Ectodermal cell (in vitro differentiated cells): Measurements from ENCODE around the gene CTNNA3.

ENCODE experiments used
- H3K27ac ChIP-seq: 2 replicates; pipeline ENCODE4 v1.7.0; 2013; ENCODE audit warnings: mild to moderate bottlenecking, low read depth, low read length; ENCODE audit not compliant: insufficient read depth, poor library complexity, severe bottlenecking
- H3K27me3 ChIP-seq: 2 replicates; pipeline ENCODE4 v1.7.0; 2013; ENCODE audit warnings: mild to moderate bottlenecking, low read length; ENCODE audit not compliant: insufficient read depth, control insufficient read depth, poor library complexity, severe bottlenecking
- H3K36me3 ChIP-seq: one replicate; pipeline ENCODE4 v1.7.0; 2013; ENCODE audit warnings: low read length; ENCODE audit not compliant: control insufficient read depth, insufficient read depth
- H3K4me1 ChIP-seq: one replicate; pipeline ENCODE4 v1.7.0; 2013; ENCODE audit warnings: low read length; ENCODE audit not compliant: control insufficient read depth, insufficient read depth
- H3K4me3 ChIP-seq: 2 replicates; pipeline ENCODE4 v1.7.0; 2013; ENCODE audit warnings: low read depth, low read length, control low read depth; ENCODE audit not compliant: insufficient read depth
- H3K9me3 ChIP-seq: 2 replicates; pipeline ENCODE4 v1.7.0; 2013; ENCODE audit warnings: mild to moderate bottlenecking, low read length, moderate library complexity; ENCODE audit not compliant: control insufficient read depth
- WGBS, 2 experiments: methylation state at CpG; one replicate each; pipeline ENCODE4 v1.1.7; 2013; ENCODE audit warnings: missing lambda C conversion rate in 2 of 2; 5-methylcytosine and 5-hydroxymethylcytosine counted together

Gene CTNNA3

DNA sequence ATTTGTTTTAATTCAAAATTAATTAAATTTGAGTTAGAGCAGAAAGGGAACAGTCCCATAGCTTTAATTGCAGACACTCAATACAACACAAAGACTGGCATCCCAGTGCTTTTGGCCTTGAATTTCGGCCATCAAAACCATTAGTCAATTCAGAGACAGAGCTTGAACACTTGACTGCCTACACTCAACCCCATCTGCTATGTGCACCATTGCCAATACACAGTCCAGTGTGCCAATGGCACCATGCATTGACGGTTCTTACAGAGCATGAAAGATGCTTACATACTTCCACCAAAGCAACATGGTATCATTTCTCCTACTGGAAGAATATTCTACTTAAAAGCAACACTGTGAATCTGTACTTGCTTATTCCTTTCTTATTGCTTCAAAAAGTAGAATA is 813.7 kb downstream of the CTNNA3 start:
- Histone ChIP-seq H3K9me3 (no peaks in the 10 kb centered on the region), H3K4me1 (no peaks in the 10 kb centered on the region), H3K27me3 (no peaks in the 10 kb centered on the region), H3K27ac (no peak overlapping the region), H3K36me3 (no peaks in the 10 kb centered on the region), H3K4me3 (no peak overlapping the region)
- 88 to 94% methylated on average over 2 of the region's 2 CpGs for WGBS, 2 experiments

DNA sequence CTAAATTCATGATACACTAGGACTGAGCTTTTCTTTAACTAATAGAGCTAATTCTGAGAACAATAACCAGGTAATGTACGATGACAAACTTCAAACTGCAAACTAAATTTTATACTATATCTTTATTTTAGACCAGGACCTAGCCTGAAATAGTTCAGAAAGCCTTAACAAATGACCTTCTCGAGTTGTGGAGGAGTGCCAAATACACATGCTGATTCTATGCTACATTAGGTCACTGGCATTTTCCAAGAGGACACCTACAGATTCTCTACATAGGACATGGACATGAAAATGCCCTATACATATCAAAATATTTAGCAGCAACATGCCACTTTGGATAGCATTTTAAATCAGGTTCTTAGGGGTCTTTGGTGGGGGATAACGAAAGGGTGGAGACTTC is 814.2 kb downstream of the CTNNA3 start:
- Histone ChIP-seq H3K4me1 (no peaks in the 10 kb centered on the region), H3K27ac (no peak overlapping the region), H3K27me3 (no peaks in the 10 kb centered on the region), H3K36me3 (no peaks in the 10 kb centered on the region), H3K9me3 (no peaks in the 10 kb centered on the region), H3K4me3 (no peak overlapping the region)
- 94 to 96% methylated on average over 2 to 3 of the region's 3 CpGs for WGBS, 2 experiments

DNA sequence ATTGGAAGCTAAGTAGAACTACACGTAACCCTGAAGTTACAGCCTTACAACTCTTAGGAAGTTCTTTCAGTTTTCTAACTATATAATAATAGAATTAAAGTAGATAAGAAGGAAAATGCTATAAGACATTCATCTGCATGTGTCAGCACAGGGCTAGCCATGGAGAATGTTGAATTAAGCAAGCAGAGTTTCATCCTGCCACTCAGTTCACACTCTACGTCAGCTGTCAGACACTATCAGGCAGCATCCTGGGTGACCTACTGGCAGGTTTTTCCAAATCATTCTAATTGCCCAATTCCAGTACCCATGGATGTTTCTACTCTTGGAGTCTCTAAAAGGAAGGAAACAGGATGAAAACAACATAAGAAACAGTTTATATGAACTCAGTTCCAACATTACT is 815.2 kb downstream of the CTNNA3 start:
- WGBS, 2 experiments = 91 to 95% methylated on average over 1 of the region's 2 CpGs

DNA sequence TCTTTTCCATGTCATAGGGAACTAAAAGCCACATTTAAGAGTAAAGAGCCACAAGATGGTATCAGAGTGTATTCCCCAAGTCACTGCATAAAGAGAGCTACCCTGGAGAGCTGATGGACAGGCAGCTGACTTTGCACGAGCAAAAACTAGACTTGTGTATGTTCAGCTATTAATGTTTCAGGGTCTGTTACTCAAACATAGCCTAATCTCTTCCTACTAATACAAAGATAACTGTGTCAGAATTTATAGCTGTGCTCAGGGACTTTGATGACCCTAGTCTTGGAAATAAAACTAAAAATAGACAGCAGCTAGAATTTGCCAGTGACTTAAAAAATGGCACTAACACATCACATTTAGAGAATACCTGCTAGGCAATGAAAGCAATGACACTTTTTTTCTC is 815.7 kb downstream of the CTNNA3 start:
- H3K36me3 ChIP-seq = no peaks in the 10 kb centered on the region
- H3K9me3 ChIP-seq = no peaks in the 10 kb centered on the region
- no peaks in the 10 kb centered on the region for H3K27me3 ChIP-seq
- 100% methylated on average over 1 of the region's 1 CpG for WGBS, 2 experiments
- H3K4me3 ChIP-seq = no peak overlapping the region
- no peak overlapping the region for H3K27ac ChIP-seq
- H3K4me1 ChIP-seq = no peaks in the 10 kb centered on the region

More for the DNA sequence above, 815.2 kb downstream of the CTNNA3 start:
- Histone ChIP-seq H3K27me3 (no peaks in the 10 kb centered on the region), H3K4me3 (no peak overlapping the region), H3K4me1 (no peaks in the 10 kb centered on the region), H3K36me3 (no peaks in the 10 kb centered on the region), H3K27ac (no peak overlapping the region), H3K9me3 (no peaks in the 10 kb centered on the region)

GRCh38 chr10:66877361-66877760 is 818.6 kb downstream of the CTNNA3 start:
- Histone ChIP-seq H3K27ac (no peak overlapping the region), H3K4me1 (no peaks in the 10 kb centered on the region), H3K9me3 (no peaks in the 10 kb centered on the region), H3K36me3 (no peaks in the 10 kb centered on the region), H3K4me3 (no peak overlapping the region), H3K27me3 (no peaks in the 10 kb centered on the region)
- WGBS, 2 experiments = 87 to 95% methylated on average over 2 of the region's 2 CpGs

- Histone ChIP-seq H3K4me3 (no peak overlapping the region), H3K27ac (no peak overlapping the region), H3K4me1 (no peaks in the 10 kb centered on the region), H3K36me3 (no peaks in the 10 kb centered on the region), H3K27me3 (no peaks in the 10 kb centered on the region), H3K9me3 (no peaks in the 10 kb centered on the region)
Observed at GRCh38 chr10:66869635-66870034, 826.4 kb downstream of the CTNNA3 start.

GRCh38 chr10:66862687-66863258 is 833.2 kb downstream of the CTNNA3 start:
- WGBS, 2 experiments = 89 to 91% methylated on average over 3 of the region's 4 CpGs
- no peaks in the 10 kb centered on the region for H3K27me3 ChIP-seq

DNA sequence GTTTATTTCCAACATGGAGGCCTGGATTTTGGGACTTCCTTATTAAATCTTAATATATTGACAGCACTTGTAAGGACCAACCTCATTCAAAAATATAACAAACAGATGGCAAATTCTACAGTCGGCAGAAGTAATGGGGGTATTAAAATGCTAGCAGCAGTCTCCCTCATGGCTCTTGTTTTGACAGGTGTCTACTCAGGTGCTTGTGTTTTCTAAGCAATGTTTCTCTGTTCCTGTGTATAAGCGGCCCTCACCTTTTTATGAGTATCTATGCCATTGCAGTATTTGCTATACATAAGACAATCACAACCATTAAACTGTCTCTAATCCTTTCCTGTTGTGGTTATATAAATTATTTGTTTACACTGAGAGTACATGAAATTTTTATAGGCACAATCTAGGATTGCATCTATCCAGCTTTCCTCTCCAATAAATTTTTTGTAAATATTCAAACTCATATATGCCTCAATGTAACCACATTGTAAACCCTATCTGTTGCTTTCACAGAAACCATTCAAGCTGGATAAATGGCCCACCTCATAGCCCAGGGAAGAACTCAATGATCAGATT is 835.5 kb downstream of the CTNNA3 start:
- no peak overlapping the region for H3K27ac ChIP-seq
- no peaks in the 10 kb centered on the region for H3K36me3 ChIP-seq
- no peaks in the 10 kb centered on the region for H3K4me1 ChIP-seq
- no peaks in the 10 kb centered on the region for H3K9me3 ChIP-seq
- 43 to 76% methylated on average over 1 to 2 of the region's 2 CpGs for WGBS, 2 experiments
- no peaks in the 10 kb centered on the region for H3K27me3 ChIP-seq
- no peak overlapping the region for H3K4me3 ChIP-seq

More at GRCh38 chr10:66862687-66863258, 833.2 kb downstream of the CTNNA3 start:
- no peaks in the 10 kb centered on the region for H3K36me3 ChIP-seq
- no peak overlapping the region for H3K4me3 ChIP-seq
- no peak overlapping the region for H3K27ac ChIP-seq
- H3K4me1 ChIP-seq = no peaks in the 10 kb centered on the region
- H3K9me3 ChIP-seq = no peaks in the 10 kb centered on the region

DNA sequence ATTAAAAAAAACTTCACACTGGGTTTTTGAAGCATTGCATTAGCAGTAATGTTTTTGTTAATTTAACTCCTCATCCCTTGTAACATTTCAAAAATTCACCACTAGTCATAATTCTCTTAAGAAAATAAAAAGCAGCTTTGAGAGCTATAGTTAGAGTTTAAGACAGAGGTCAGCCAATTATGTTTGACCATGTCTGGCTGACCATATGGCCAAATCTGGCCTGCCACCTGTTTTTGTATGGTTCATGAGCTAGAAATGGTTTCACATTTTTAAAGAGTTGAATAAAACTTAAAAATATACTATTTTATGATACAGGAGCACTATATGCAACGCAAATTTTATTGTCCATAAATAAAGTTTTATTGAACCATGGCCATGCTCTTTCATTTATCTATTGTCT is 843.2 kb downstream of the CTNNA3 start:
- Histone ChIP-seq H3K27me3 (no peaks in the 10 kb centered on the region), H3K27ac (no peak overlapping the region), H3K4me3 (no peak overlapping the region), H3K4me1 (no peaks in the 10 kb centered on the region), H3K9me3 (no peaks in the 10 kb centered on the region), H3K36me3 (no peaks in the 10 kb centered on the region)
- 92 to 100% methylated on average over 1 of the region's 1 CpG for WGBS, 2 experiments

- WGBS, 2 experiments = 91 to 98% methylated on average over 3 of the region's 3 CpGs
- no peak overlapping the region for H3K27ac ChIP-seq
- H3K27me3 ChIP-seq = no peaks in the 10 kb centered on the region
- H3K9me3 ChIP-seq = no peaks in the 10 kb centered on the region
- no peaks in the 10 kb centered on the region for H3K36me3 ChIP-seq
- no peaks in the 10 kb centered on the region for H3K4me1 ChIP-seq
- no peak overlapping the region for H3K4me3 ChIP-seq
Observed at GRCh38 chr10:66848856-66849255, 847.1 kb downstream of the CTNNA3 start.
